ENCODE data around the gene ZDBF2.

Gene ZDBF2

DNA sequence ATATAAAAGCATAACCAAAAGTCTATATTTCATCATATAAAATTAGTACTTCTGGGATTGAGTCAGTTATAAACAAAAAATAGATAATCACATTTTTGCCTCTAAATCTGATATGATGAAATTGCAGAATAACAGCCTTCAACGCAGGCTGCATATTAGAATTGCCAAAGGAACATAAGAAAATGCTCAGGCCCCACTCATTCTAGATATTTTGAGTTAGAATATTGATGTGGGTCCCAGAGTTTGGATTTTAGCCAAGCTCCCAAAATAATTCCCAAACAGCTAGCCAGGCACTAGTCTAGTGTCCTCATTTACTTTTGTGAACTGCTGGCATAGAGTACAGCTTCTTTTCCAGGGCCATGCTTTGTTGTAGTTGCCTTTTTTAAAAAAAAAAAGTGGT, 63.5 kb downstream of the ZDBF2 start:
- H4K20me1 ChIP-seq (ENCODE audit: insufficient read depth), result no peaks in the 10 kb centered on the region
- H3K9ac ChIP-seq, result no peak overlapping the region
- no peak overlapping the region for H2AFZ ChIP-seq (ENCODE audit: low read depth)
- H3K4me2 ChIP-seq, result no peak overlapping the region
- H3K79me2 ChIP-seq (ENCODE audit: insufficient read depth, low read depth), result no peaks in the 10 kb centered on the region
- no peaks in the 10 kb centered on the region for H3K27me3 ChIP-seq (ENCODE audit: insufficient read depth, low read depth)
- no peak overlapping the region for H3K4me3 ChIP-seq (IDR thresholded peaks at IDR 0.05; ENCODE audit: insufficient read depth, low read depth, low read length)
- H3K27ac ChIP-seq, result no peak overlapping the region
- TF ChIP-seq CTCF (conservative IDR thresholded peaks at IDR 0.05; ENCODE audit: low read depth, low read length), result no peak
- no peaks in the 10 kb centered on the region for H3K36me3 ChIP-seq (ENCODE audit: insufficient read depth)
- H3K4me1 ChIP-seq (ENCODE audit: low read depth, poor library complexity, severe bottlenecking), result no peaks in the 10 kb centered on the region

- Histone ChIP-seq H3K27me3 (ENCODE audit: insufficient read depth, low read depth) (no peaks in the 10 kb centered on the region), H3K36me3 (ENCODE audit: insufficient read depth) (no peaks in the 10 kb centered on the region), H3K4me1 (ENCODE audit: low read depth, poor library complexity, severe bottlenecking) (no peaks in the 10 kb centered on the region), H3K4me2 (no peak overlapping the region), H3K79me2 (ENCODE audit: insufficient read depth, low read depth) (no peaks in the 10 kb centered on the region), H3K4me3 (IDR thresholded peaks at IDR 0.05; ENCODE audit: insufficient read depth, low read depth, low read length) (no peak overlapping the region), H4K20me1 (ENCODE audit: insufficient read depth) (no peaks in the 10 kb centered on the region), H2AFZ (ENCODE audit: low read depth) (no peak overlapping the region), H3K9ac (no peak overlapping the region), H3K27ac (no peak overlapping the region)
- no peak for TF ChIP-seq CTCF (conservative IDR thresholded peaks at IDR 0.05; ENCODE audit: low read depth, low read length)
Observed at GRCh38 chr2:206341396-206341795, 66.9 kb downstream of the ZDBF2 start.

- Histone ChIP-seq H3K9ac (no peak overlapping the region), H3K4me1 (ENCODE audit: low read depth, poor library complexity, severe bottlenecking) (no peaks in the 10 kb centered on the region), H3K36me3 (ENCODE audit: insufficient read depth) (no peaks in the 10 kb centered on the region), H3K4me3 (IDR thresholded peaks at IDR 0.05; ENCODE audit: insufficient read depth, low read depth, low read length) (no peak overlapping the region), H3K4me2 (no peak overlapping the region), H4K20me1 (ENCODE audit: insufficient read depth) (no peaks in the 10 kb centered on the region), H3K27me3 (ENCODE audit: insufficient read depth, low read depth) (no peaks in the 10 kb centered on the region), H3K79me2 (ENCODE audit: insufficient read depth, low read depth) (no peaks in the 10 kb centered on the region), H2AFZ (ENCODE audit: low read depth) (no peak overlapping the region), H3K27ac (no peak overlapping the region)
- no peak for TF ChIP-seq CTCF (conservative IDR thresholded peaks at IDR 0.05; ENCODE audit: low read depth, low read length)
Observed at GRCh38 chr2:206343144-206343543, 68.7 kb downstream of the ZDBF2 start.

DNA sequence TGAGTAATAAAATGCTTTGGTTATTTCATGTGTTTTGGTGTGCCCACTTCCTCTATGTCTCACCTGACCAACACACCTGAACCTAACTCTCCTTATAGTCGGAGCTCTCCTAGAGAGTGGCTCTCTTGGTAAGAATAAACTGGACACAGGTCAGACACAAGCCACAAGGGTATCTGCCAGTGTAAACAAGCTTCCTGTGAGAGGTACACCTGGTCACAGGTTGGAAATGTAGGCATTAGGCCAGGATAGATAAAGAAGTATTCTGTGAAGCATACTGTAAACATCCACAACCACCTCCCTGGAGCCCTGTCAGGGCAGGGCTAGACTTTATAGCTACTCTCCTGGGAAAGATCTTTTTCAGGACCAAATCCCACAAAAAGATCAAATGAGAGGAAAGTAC, 69.4 kb downstream of the ZDBF2 start:
- no peak overlapping the region for H3K27ac ChIP-seq
- H3K9ac ChIP-seq, result no peak overlapping the region
- H3K4me1 ChIP-seq (ENCODE audit: low read depth, poor library complexity, severe bottlenecking), result no peaks in the 10 kb centered on the region
- H3K36me3 ChIP-seq (ENCODE audit: insufficient read depth), result no peaks in the 10 kb centered on the region
- H4K20me1 ChIP-seq (ENCODE audit: insufficient read depth), result no peaks in the 10 kb centered on the region
- no peak overlapping the region for H3K4me3 ChIP-seq (IDR thresholded peaks at IDR 0.05; ENCODE audit: insufficient read depth, low read depth, low read length)
- no peaks in the 10 kb centered on the region for H3K27me3 ChIP-seq (ENCODE audit: insufficient read depth, low read depth)
- no peak for TF ChIP-seq CTCF (conservative IDR thresholded peaks at IDR 0.05; ENCODE audit: low read depth, low read length)
- H3K79me2 ChIP-seq (ENCODE audit: insufficient read depth, low read depth), result no peaks in the 10 kb centered on the region
- H2AFZ ChIP-seq (ENCODE audit: low read depth), result no peak overlapping the region
- H3K4me2 ChIP-seq, result no peak overlapping the region

GRCh38 chr2:206345606-206346005, 71.1 kb downstream of the ZDBF2 start:
- Histone ChIP-seq H3K4me2 (no peak overlapping the region), H4K20me1 (ENCODE audit: insufficient read depth) (no peaks in the 10 kb centered on the region), H3K4me1 (ENCODE audit: low read depth, poor library complexity, severe bottlenecking) (no peaks in the 10 kb centered on the region), H2AFZ (ENCODE audit: low read depth) (no peak overlapping the region), H3K79me2 (ENCODE audit: insufficient read depth, low read depth) (no peaks in the 10 kb centered on the region), H3K27me3 (ENCODE audit: insufficient read depth, low read depth) (no peaks in the 10 kb centered on the region), H3K4me3 (IDR thresholded peaks at IDR 0.05; ENCODE audit: insufficient read depth, low read depth, low read length) (no peak overlapping the region), H3K27ac (no peak overlapping the region), H3K36me3 (ENCODE audit: insufficient read depth) (no peaks in the 10 kb centered on the region), H3K9ac (no peak overlapping the region)
- TF ChIP-seq CTCF (conservative IDR thresholded peaks at IDR 0.05; ENCODE audit: low read depth, low read length), result no peak

Measured in KMS-11 (cell line).